GM12878 (cell line): ENCODE measurements around the gene CAPN1.

Source experiments
- CBX3 ChIP-seq: fragments of 200-600 bp; sonication (generic); IDR thresholded peaks from 2 replicates; pipeline ENCODE4 v1.6.1; 2016; ENCODE audit warnings: low read depth, borderline replicate concordance
- GABPA ChIP-seq: IDR thresholded peaks from 2 replicates; pipeline ENCODE4 v1.6.1; 2014; ENCODE audit warnings: antibody characterized with exemption, low read depth, mild to moderate bottlenecking, inconsistent platforms
- POLR2A ChIP-seq: IDR thresholded peaks from 2 replicates; pipeline ENCODE4 v1.6.1; 2011; ENCODE audit warnings: low read depth, mild to moderate bottlenecking, low read length
- TAF1 ChIP-seq: IDR thresholded peaks from 2 replicates; pipeline ENCODE4 v1.6.1; 2011; ENCODE audit warnings: mild to moderate bottlenecking, low read depth, low read length, borderline replicate concordance
- ZNF274 ChIP-seq: IDR thresholded peaks from one replicate; pipeline ENCODE4 v1.8.0; 2011; ENCODE audit not compliant: insufficient read length, insufficient read depth
- TF ChIP-seq, protein P1 (sequence below): IDR thresholded peaks from 2 replicates; pipeline ENCODE4 v1.6.1; 2011; ENCODE audit warnings: low read depth, low read length, improper control_type of control experiment, borderline replicate concordance
- TF ChIP-seq, protein P2 (sequence below): IDR thresholded peaks from 2 replicates; pipeline ENCODE4 v1.6.1; 2011; ENCODE audit warnings: borderline replicate concordance, low read depth, mild to moderate bottlenecking, moderate library complexity, mixed read lengths, low read length; ENCODE audit not compliant: insufficient read depth; ENCODE audit errors: extremely low read length
- TF ChIP-seq, protein P3 (sequence below), 3 experiments: IDR thresholded peaks in 2 of 3; conservative IDR thresholded peaks in 1 of 3; 2 replicates each; pipeline ENCODE4 v1.5.1; 2011; ENCODE audit warnings: low read depth in 3 of 3, low read length in 3 of 3, mild to moderate bottlenecking in 3 of 3, control low read depth in 2 of 3, moderate library complexity in 2 of 3, inconsistent platforms in 1 of 3, mixed read lengths in 1 of 3; ENCODE audit not compliant: control insufficient read depth in 2 of 3, insufficient read depth in 1 of 3; ENCODE audit errors: extremely low read depth in 1 of 3
- TF ChIP-seq, protein P4 (sequence below): fragments of 450-650 bp; formaldehyde crosslinking; IDR thresholded peaks from 2 replicates; pipeline ENCODE4 v1.5.0; 2022; ENCODE audit warnings: mild to moderate bottlenecking, missing genetic modification characterization
- TF ChIP-seq, protein P5 (sequence below): IDR thresholded peaks from 2 replicates; pipeline ENCODE4 v1.6.1; 2012; ENCODE audit warnings: mild to moderate bottlenecking, low read depth, low read length

DNA sequence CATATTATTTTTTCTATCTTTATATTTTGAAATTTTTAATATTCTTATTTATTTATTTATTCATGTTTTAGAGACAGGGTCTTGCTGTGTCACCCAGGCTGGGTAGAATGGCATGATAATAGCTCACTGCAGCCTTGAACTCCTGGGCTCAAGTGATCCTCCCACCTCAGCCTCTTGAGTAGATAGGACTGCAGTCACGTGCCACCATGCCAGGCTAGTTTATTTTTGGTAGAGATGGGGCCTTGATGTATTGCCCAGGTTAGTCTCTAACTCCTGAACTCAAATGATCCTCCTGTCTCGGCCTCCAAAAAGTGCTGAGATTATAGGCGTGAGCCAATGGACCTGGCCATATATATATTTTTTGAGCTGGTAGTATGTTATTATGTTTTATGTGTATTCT is 14.1 kb upstream of the CAPN1 start:
- TF ChIP-seq TAF1: no peak
- TF ChIP-seq POLR2A: no peak
- TF ChIP-seq, protein P1, sequence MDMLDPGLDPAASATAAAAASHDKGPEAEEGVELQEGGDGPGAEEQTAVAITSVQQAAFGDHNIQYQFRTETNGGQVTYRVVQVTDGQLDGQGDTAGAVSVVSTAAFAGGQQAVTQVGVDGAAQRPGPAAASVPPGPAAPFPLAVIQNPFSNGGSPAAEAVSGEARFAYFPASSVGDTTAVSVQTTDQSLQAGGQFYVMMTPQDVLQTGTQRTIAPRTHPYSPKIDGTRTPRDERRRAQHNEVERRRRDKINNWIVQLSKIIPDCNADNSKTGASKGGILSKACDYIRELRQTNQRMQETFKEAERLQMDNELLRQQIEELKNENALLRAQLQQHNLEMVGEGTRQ: no peak
- TF ChIP-seq, protein P2, sequence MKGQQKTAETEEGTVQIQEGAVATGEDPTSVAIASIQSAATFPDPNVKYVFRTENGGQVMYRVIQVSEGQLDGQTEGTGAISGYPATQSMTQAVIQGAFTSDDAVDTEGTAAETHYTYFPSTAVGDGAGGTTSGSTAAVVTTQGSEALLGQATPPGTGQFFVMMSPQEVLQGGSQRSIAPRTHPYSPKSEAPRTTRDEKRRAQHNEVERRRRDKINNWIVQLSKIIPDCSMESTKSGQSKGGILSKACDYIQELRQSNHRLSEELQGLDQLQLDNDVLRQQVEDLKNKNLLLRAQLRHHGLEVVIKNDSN: no peak
- TF ChIP-seq, protein P3, sequence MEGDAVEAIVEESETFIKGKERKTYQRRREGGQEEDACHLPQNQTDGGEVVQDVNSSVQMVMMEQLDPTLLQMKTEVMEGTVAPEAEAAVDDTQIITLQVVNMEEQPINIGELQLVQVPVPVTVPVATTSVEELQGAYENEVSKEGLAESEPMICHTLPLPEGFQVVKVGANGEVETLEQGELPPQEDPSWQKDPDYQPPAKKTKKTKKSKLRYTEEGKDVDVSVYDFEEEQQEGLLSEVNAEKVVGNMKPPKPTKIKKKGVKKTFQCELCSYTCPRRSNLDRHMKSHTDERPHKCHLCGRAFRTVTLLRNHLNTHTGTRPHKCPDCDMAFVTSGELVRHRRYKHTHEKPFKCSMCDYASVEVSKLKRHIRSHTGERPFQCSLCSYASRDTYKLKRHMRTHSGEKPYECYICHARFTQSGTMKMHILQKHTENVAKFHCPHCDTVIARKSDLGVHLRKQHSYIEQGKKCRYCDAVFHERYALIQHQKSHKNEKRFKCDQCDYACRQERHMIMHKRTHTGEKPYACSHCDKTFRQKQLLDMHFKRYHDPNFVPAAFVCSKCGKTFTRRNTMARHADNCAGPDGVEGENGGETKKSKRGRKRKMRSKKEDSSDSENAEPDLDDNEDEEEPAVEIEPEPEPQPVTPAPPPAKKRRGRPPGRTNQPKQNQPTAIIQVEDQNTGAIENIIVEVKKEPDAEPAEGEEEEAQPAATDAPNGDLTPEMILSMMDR (IDR thresholded peaks at IDR 0.05 in 2 of 3, conservative IDR thresholded peaks at IDR 0.05 in 1 of 3; ENCODE audit: control insufficient read depth in 2 of 3, extremely low read depth in 1 of 3, insufficient read depth in 1 of 3, low read depth in 3 of 3, low read length in 3 of 3): no peak
- TF ChIP-seq ZNF274: no peak
- TF ChIP-seq, protein P4, sequence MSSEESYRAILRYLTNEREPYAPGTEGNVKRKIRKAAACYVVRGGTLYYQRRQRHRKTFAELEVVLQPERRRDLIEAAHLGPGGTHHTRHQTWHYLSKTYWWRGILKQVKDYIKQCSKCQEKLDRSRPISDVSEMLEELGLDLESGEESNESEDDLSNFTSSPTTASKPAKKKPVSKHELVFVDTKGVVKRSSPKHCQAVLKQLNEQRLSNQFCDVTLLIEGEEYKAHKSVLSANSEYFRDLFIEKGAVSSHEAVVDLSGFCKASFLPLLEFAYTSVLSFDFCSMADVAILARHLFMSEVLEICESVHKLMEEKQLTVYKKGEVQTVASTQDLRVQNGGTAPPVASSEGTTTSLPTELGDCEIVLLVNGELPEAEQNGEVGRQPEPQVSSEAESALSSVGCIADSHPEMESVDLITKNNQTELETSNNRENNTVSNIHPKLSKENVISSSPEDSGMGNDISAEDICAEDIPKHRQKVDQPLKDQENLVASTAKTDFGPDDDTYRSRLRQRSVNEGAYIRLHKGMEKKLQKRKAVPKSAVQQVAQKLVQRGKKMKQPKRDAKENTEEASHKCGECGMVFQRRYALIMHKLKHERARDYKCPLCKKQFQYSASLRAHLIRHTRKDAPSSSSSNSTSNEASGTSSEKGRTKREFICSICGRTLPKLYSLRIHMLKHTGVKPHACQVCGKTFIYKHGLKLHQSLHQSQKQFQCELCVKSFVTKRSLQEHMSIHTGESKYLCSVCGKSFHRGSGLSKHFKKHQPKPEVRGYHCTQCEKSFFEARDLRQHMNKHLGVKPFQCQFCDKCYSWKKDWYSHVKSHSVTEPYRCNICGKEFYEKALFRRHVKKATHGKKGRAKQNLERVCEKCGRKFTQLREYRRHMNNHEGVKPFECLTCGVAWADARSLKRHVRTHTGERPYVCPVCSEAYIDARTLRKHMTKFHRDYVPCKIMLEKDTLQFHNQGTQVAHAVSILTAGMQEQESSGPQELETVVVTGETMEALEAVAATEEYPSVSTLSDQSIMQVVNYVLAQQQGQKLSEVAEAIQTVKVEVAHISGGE (CRISPR knock-in tag): no peak
- TF ChIP-seq, protein P5, sequence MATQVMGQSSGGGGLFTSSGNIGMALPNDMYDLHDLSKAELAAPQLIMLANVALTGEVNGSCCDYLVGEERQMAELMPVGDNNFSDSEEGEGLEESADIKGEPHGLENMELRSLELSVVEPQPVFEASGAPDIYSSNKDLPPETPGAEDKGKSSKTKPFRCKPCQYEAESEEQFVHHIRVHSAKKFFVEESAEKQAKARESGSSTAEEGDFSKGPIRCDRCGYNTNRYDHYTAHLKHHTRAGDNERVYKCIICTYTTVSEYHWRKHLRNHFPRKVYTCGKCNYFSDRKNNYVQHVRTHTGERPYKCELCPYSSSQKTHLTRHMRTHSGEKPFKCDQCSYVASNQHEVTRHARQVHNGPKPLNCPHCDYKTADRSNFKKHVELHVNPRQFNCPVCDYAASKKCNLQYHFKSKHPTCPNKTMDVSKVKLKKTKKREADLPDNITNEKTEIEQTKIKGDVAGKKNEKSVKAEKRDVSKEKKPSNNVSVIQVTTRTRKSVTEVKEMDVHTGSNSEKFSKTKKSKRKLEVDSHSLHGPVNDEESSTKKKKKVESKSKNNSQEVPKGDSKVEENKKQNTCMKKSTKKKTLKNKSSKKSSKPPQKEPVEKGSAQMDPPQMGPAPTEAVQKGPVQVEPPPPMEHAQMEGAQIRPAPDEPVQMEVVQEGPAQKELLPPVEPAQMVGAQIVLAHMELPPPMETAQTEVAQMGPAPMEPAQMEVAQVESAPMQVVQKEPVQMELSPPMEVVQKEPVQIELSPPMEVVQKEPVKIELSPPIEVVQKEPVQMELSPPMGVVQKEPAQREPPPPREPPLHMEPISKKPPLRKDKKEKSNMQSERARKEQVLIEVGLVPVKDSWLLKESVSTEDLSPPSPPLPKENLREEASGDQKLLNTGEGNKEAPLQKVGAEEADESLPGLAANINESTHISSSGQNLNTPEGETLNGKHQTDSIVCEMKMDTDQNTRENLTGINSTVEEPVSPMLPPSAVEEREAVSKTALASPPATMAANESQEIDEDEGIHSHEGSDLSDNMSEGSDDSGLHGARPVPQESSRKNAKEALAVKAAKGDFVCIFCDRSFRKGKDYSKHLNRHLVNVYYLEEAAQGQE: no peak
- TF ChIP-seq GABPA: no peak
- no peak for TF ChIP-seq CBX3
